ENCODE results near the gene DHX36. TPM values are rescaled to one million over a fixed set of nuclear protein-coding genes. Genes with fewer than 3 reads are reported as not detected.
A peak's percentile ranks its signal among the peaks of the same experiment; 100 is the strongest.

Gene DHX36, protein sequence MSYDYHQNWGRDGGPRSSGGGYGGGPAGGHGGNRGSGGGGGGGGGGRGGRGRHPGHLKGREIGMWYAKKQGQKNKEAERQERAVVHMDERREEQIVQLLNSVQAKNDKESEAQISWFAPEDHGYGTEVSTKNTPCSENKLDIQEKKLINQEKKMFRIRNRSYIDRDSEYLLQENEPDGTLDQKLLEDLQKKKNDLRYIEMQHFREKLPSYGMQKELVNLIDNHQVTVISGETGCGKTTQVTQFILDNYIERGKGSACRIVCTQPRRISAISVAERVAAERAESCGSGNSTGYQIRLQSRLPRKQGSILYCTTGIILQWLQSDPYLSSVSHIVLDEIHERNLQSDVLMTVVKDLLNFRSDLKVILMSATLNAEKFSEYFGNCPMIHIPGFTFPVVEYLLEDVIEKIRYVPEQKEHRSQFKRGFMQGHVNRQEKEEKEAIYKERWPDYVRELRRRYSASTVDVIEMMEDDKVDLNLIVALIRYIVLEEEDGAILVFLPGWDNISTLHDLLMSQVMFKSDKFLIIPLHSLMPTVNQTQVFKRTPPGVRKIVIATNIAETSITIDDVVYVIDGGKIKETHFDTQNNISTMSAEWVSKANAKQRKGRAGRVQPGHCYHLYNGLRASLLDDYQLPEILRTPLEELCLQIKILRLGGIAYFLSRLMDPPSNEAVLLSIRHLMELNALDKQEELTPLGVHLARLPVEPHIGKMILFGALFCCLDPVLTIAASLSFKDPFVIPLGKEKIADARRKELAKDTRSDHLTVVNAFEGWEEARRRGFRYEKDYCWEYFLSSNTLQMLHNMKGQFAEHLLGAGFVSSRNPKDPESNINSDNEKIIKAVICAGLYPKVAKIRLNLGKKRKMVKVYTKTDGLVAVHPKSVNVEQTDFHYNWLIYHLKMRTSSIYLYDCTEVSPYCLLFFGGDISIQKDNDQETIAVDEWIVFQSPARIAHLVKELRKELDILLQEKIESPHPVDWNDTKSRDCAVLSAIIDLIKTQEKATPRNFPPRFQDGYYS
- total RNA-seq = 100 to 1,000 TPM in 1 of 4 donors, 10 to 100 TPM in 3; 33.7 to 115 (median 37.3) TPM

GRCh38 chr3:154323891-154324738 is at the start of gene DHX36:
TSS of gene DHX36 (minus strand) at chr3:154324487. CDS start at chr3:154324416, 71 bp downstream.
- DNase-seq (ENCODE audit: low spot score in 2 of 2) = peak; percentile 96
- H3K4me1 ChIP-seq = peaks cover 45% of the 10 kb centered on the region
- TF ChIP-seq EP300 (IDR thresholded peaks at IDR 0.05) = no peak
- TF ChIP-seq POLR2A (IDR thresholded peaks at IDR 0.05) = peak; percentile 59 to 90
- TF ChIP-seq, protein P1, sequence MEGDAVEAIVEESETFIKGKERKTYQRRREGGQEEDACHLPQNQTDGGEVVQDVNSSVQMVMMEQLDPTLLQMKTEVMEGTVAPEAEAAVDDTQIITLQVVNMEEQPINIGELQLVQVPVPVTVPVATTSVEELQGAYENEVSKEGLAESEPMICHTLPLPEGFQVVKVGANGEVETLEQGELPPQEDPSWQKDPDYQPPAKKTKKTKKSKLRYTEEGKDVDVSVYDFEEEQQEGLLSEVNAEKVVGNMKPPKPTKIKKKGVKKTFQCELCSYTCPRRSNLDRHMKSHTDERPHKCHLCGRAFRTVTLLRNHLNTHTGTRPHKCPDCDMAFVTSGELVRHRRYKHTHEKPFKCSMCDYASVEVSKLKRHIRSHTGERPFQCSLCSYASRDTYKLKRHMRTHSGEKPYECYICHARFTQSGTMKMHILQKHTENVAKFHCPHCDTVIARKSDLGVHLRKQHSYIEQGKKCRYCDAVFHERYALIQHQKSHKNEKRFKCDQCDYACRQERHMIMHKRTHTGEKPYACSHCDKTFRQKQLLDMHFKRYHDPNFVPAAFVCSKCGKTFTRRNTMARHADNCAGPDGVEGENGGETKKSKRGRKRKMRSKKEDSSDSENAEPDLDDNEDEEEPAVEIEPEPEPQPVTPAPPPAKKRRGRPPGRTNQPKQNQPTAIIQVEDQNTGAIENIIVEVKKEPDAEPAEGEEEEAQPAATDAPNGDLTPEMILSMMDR (IDR thresholded peaks at IDR 0.05) = no peak
- peak; percentile 54 to 94 (median 59) for TF ChIP-seq POLR2AphosphoS5 (IDR thresholded peaks at IDR 0.05)
- H3K9me3 ChIP-seq = no peaks in the 10 kb centered on the region
- WGBS = 1% methylated on average over 34 of the region's 45 CpGs
- peak within 1 kb of the TSS; percentile 88 for H3K4me3 ChIP-seq
- H3K27ac ChIP-seq = peak within 1 kb of the TSS; percentile 95
- no peaks in the 10 kb centered on the region for H3K36me3 ChIP-seq
- H3K27me3 ChIP-seq = no peaks in the 10 kb centered on the region

- DNase-seq (ENCODE audit: low spot score in 2 of 2) = no peak
- no peak overlapping the region for H3K27ac ChIP-seq
- no peaks in the 10 kb centered on the region for H3K27me3 ChIP-seq
- TF ChIP-seq, protein P1 (IDR thresholded peaks at IDR 0.05) = no peak
- TF ChIP-seq EP300 (IDR thresholded peaks at IDR 0.05) (no peak), POLR2A (IDR thresholded peaks at IDR 0.05) (no peak), POLR2AphosphoS5 (IDR thresholded peaks at IDR 0.05) (no peak)
- no peaks in the 10 kb centered on the region for H3K36me3 ChIP-seq
- no peaks in the 10 kb centered on the region for H3K4me1 ChIP-seq
- WGBS = 25% methylated on average over 3 of the region's 3 CpGs
- H3K9me3 ChIP-seq = no peaks in the 10 kb centered on the region
- no peak overlapping the region for H3K4me3 ChIP-seq
Measured at GRCh38 chr3:154367221-154367620, 42.9 kb upstream of the DHX36 start.

- H3K27ac ChIP-seq = no peak overlapping the region
- no peak overlapping the region for H3K4me3 ChIP-seq
- no peaks in the 10 kb centered on the region for H3K36me3 ChIP-seq
- DNase-seq (ENCODE audit: low spot score in 2 of 2) = no peak
- no peaks in the 10 kb centered on the region for H3K9me3 ChIP-seq
- no peaks in the 10 kb centered on the region for H3K27me3 ChIP-seq
- TF ChIP-seq EP300 (IDR thresholded peaks at IDR 0.05) (no peak), POLR2AphosphoS5 (IDR thresholded peaks at IDR 0.05) (no peak), POLR2A (IDR thresholded peaks at IDR 0.05) (no peak)
- TF ChIP-seq, protein P1 (IDR thresholded peaks at IDR 0.05) = no peak
- no peaks in the 10 kb centered on the region for H3K4me1 ChIP-seq
Measured at GRCh38 chr3:154364849-154365248, 40.6 kb upstream of the DHX36 start.

GRCh38 chr3:154361099-154361498 is 36.8 kb upstream of the DHX36 start:
- Histone ChIP-seq H3K9me3 (no peaks in the 10 kb centered on the region), H3K36me3 (no peaks in the 10 kb centered on the region), H3K27me3 (no peaks in the 10 kb centered on the region), H3K4me1 (no peaks in the 10 kb centered on the region), H3K4me3 (no peak overlapping the region), H3K27ac (no peak overlapping the region)
- TF ChIP-seq, protein P1 (IDR thresholded peaks at IDR 0.05) = no peak
- TF ChIP-seq EP300 (IDR thresholded peaks at IDR 0.05) (no peak), POLR2A (IDR thresholded peaks at IDR 0.05) (no peak), POLR2AphosphoS5 (IDR thresholded peaks at IDR 0.05) (no peak)
- DNase-seq (ENCODE audit: low spot score in 2 of 2) = no peak
- WGBS = 51% methylated on average over 1 of the region's 1 CpG

All from suprapubic skin (tissue), 4 donors.